Fibroblast of villous mesenchyme (primary cell): ENCODE data around the gene C2orf68. TPM values are rescaled to one million over a fixed set of nuclear protein-coding genes. Genes with fewer than 3 reads are reported as not detected.

ENCODE experiments used
- DNase-seq: peaks from one replicate; pipeline ENCODE4 v3.0.0-alpha.2; 2010; ENCODE audit warnings: low read depth
- H3K4me3 ChIP-seq: 2 replicates; pipeline ENCODE4 v1.5.1; 2011; ENCODE audit warnings: low read depth, mild to moderate bottlenecking, low read length
- CTCF ChIP-seq: IDR thresholded peaks from 2 replicates; pipeline ENCODE4 v1.5.1; 2012; ENCODE audit warnings: low read depth, mild to moderate bottlenecking, low read length; ENCODE audit not compliant: insufficient read depth
- total RNA-seq: library from RNA; depleted of rRNA; stranded (reverse); fragments of >200 nt; gene quantifications from 2 replicates; pipeline ENCODE4 v1.2.3, GENCODE V29; 2012

The C2orf68 gene
- total RNA-seq, 1 donor = 26.8 TPM

- DNase-seq = no peak
- H3K4me3 ChIP-seq = no peak overlapping the region
- no peak for TF ChIP-seq CTCF
Observed at GRCh38 chr2:85588236-85588635, 23.6 kb downstream of the C2orf68 start.

GRCh38 chr2:85585781-85586105 lies 26.1 kb downstream of the C2orf68 start:
- TF ChIP-seq CTCF = no peak
- H3K4me3 ChIP-seq = peak overlapping the region; percentile 64
- peak; percentile 64 for DNase-seq

- TF ChIP-seq CTCF = no peak
- peak overlapping the region; percentile 64 for H3K4me3 ChIP-seq
- peak; percentile 55 for DNase-seq
Observed at GRCh38 chr2:85584857-85585780, 26.7 kb downstream of the C2orf68 start.

- peak; percentile 27 for DNase-seq
Observed at GRCh38 chr2:85584354-85584856, 27.5 kb downstream of the C2orf68 start, which contains the start of gene VAMP5. TSS of gene VAMP5 (plus strand) at chr2:85584431. CDS start at chr2:85584491, 60 bp downstream.

GRCh38 chr2:85583667-85584353 lies 28.1 kb downstream of the C2orf68 start:
- peak overlapping the region; percentile 56 for H3K4me3 ChIP-seq
- DNase-seq = peak; percentile 28
- TF ChIP-seq CTCF = no peak

More at GRCh38 chr2:85584354-85584856, 27.5 kb downstream of the C2orf68 start, which contains the start of gene VAMP5:
- TF ChIP-seq CTCF = no peak
- H3K4me3 ChIP-seq = peak within 1 kb of the TSS; percentile 64

- no peak overlapping the region for H3K4me3 ChIP-seq
- no peak for DNase-seq
- TF ChIP-seq CTCF = no peak
Observed at GRCh38 chr2:85582492-85582891, 29.4 kb downstream of the C2orf68 start.
